NCI-H82 treated with DMSO at 0.1 percent for 48 hours (cell line): Measurements from ENCODE around the gene EIF3K.
"Not testable (repeated sequence)": the region's sequence is repeated elsewhere in the genome, so short reads cannot be mapped to it uniquely, and the experiment has no call there.

Source experiments
- DNase-seq: peaks from one replicate; lab custom pipeline; 2025; ENCODE audit not compliant: unreplicated experiment; lab: John Stamatoyannopoulos, UW

The EIF3K gene

GRCh38 chr19:38617764-38618589, 1.0 kb upstream of the EIF3K start, which contains the start of gene MAP4K1:
Gene MAP4K1 (minus strand): TSS chr19:38617953. CDS start chr19:38617895, 58 bp downstream.
- DNase-seq = peak; percentile 50

GRCh38 chr19:38619361-38620174, 580 bp downstream of the EIF3K start:
- DNase-seq = no peak

- DNase-seq = no peak
Observed at GRCh38 chr19:38624822-38625221, 5.8 kb downstream of the EIF3K start.

- DNase-seq = no peak
Observed at GRCh38 chr19:38626401-38626800, 7.4 kb downstream of the EIF3K start.

GRCh38 chr19:38629568-38629967, 10.6 kb downstream of the EIF3K start:
- DNase-seq = no peak

- not testable (repeated sequence) for DNase-seq
Observed at GRCh38 chr19:38631301-38631700, 12.3 kb downstream of the EIF3K start.

GRCh38 chr19:38631811-38632475, 13.0 kb downstream of the EIF3K start:
- peak; percentile 67 for DNase-seq

- DNase-seq = no peak
Observed at GRCh38 chr19:38632476-38633213, 13.7 kb downstream of the EIF3K start.

GRCh38 chr19:38634757-38635482, 15.9 kb downstream of the EIF3K start:
- DNase-seq = peak; percentile 39

GRCh38 chr19:38635483-38636399, 16.8 kb downstream of the EIF3K start:
- no peak for DNase-seq

- no peak for DNase-seq
Observed at GRCh38 chr19:38638461-38638860, 19.5 kb downstream of the EIF3K start.

- DNase-seq = no peak
Observed at GRCh38 chr19:38639679-38640078, 20.7 kb downstream of the EIF3K start.

- DNase-seq = no peak
Observed at GRCh38 chr19:38640368-38640767, 21.4 kb downstream of the EIF3K start.

GRCh38 chr19:38642176-38642575, 23.2 kb downstream of the EIF3K start:
- no peak for DNase-seq

- DNase-seq = no peak
Observed at GRCh38 chr19:38644719-38645118, 25.7 kb downstream of the EIF3K start.

- DNase-seq = peak; percentile 88
Observed at GRCh38 chr19:38647368-38647965, 28.5 kb downstream of the EIF3K start, which contains the start of gene ACTN4. Gene ACTN4 (plus strand): TSS chr19:38647649. CDS start chr19:38647746, 97 bp downstream.

- no peak for DNase-seq
Observed at GRCh38 chr19:38647966-38648768, 29.2 kb downstream of the EIF3K start.
